Esophagus muscularis mucosa (tissue), 4 donors: ENCODE data around the gene HLA-DQA1. TPM values are rescaled to one million over a fixed set of nuclear protein-coding genes. Genes with fewer than 3 reads are reported as not detected.

Source experiments
- DNase-seq: peaks from one replicate; pipeline ENCODE4 v3.0.0-alpha.2; 2017; ENCODE audit errors: extremely low spot score
- H3K27ac ChIP-seq, 4 donors: fragments of 200-600 bp; sonication (generic); replicated peaks in 1 of 4; 1 replicate in 3 of 4; 2 replicates in 1 of 4; pipeline ENCODE4 v1.5.1; 2016 to 2019; ENCODE audit warnings: mild to moderate bottlenecking in 1 of 4
- H3K27me3 ChIP-seq, 4 donors: fragments of 200-600 bp; sonication (generic); one replicate each; pipeline versions ENCODE4 v1.5.1 to v1.6.0; 2016 to 2019
- H3K36me3 ChIP-seq, 4 donors: fragments of 200-600 bp; sonication (generic); one replicate each; pipeline ENCODE4 v1.5.1; 2016 to 2019
- H3K4me1 ChIP-seq, 4 donors: fragments of 200-600 bp; sonication (generic); one replicate each; pipeline ENCODE4 v1.5.1; 2016 to 2019
- H3K4me3 ChIP-seq, 4 donors: fragments of 200-600 bp; sonication (generic); 1 replicate in 2 of 4; 2 replicates in 2 of 4; pipeline ENCODE4 v1.5.1; 2016 to 2019; ENCODE audit warnings: mild to moderate bottlenecking in 4 of 4, moderate library complexity in 1 of 4
- H3K9me3 ChIP-seq, 4 donors: fragments of 200-600 bp; sonication (generic); 1 replicate in 3 of 4; 2 replicates in 1 of 4; pipeline ENCODE4 v1.5.1; 2016 to 2019
- EP300 ChIP-seq: sonication (generic); formaldehyde crosslinking; IDR thresholded peaks from one replicate; pipeline ENCODE4 v1.6.1; 2017; ENCODE audit warnings: antibody characterized with exemption
- POLR2A ChIP-seq: fragments of 450-650 bp; IDR thresholded peaks from one replicate; pipeline ENCODE4 v1.6.1; 2017; ENCODE audit warnings: antibody characterized with exemption, moderate library complexity, mild to moderate bottlenecking, low read depth
- POLR2AphosphoS5 ChIP-seq, 2 donors: sonication (generic); formaldehyde crosslinking; IDR thresholded peaks; one replicate each; pipeline ENCODE4 v1.6.1; 2017; ENCODE audit warnings: antibody characterized with exemption in 2 of 2
- WGBS: methylation state at CpG from one replicate; pipeline ENCODE4 v1.1.5; 2018; 5-methylcytosine and 5-hydroxymethylcytosine counted together
- intact Hi-C: fragments of 100-400 bp; cut with DNase I; formaldehyde crosslinking; loops from one replicate; pipeline ENCODE4 v1.15.1; 2023
- total RNA-seq, 4 donors: library from RNA; depleted of rRNA; stranded (reverse); fragments of >200 nt; gene quantifications; one replicate each; pipeline versions ENCODE4 v1.1.0 to v1.2.1, GENCODE V29; 2016
- TF ChIP-seq, protein P1 (sequence below), 3 experiments: fragments of 200-600 bp in 2 of 3; fragments of 450-650 bp in 1 of 3; sonication (generic) in 2 of 3; IDR thresholded peaks; one replicate each; pipeline ENCODE4 v1.5.1; 2017 to 2019; ENCODE audit warnings: antibody characterized with exemption in 3 of 3, mild to moderate bottlenecking in 2 of 3, moderate library complexity in 1 of 3

The HLA-DQA1 gene
- total RNA-seq, 4 donors from 2014 or later: 0.97 to 8.4 (median 5.1) TPM

- intact Hi-C loops: no loop called here
- H3K4me1 ChIP-seq: no peaks in the 10 kb centered on the region
- H3K27me3 ChIP-seq: no peaks in the 10 kb centered on the region
- no peaks in the 10 kb centered on the region for H3K9me3 ChIP-seq
- H3K27ac ChIP-seq: no peak overlapping the region
- DNase-seq: no peak
- WGBS: 62% methylated on average over 3 of the region's 3 CpGs
- no peak overlapping the region for H3K4me3 ChIP-seq
- no peaks in the 10 kb centered on the region for H3K36me3 ChIP-seq
- TF ChIP-seq POLR2A: no peak
- TF ChIP-seq EP300: no peak
- TF ChIP-seq, protein P1, sequence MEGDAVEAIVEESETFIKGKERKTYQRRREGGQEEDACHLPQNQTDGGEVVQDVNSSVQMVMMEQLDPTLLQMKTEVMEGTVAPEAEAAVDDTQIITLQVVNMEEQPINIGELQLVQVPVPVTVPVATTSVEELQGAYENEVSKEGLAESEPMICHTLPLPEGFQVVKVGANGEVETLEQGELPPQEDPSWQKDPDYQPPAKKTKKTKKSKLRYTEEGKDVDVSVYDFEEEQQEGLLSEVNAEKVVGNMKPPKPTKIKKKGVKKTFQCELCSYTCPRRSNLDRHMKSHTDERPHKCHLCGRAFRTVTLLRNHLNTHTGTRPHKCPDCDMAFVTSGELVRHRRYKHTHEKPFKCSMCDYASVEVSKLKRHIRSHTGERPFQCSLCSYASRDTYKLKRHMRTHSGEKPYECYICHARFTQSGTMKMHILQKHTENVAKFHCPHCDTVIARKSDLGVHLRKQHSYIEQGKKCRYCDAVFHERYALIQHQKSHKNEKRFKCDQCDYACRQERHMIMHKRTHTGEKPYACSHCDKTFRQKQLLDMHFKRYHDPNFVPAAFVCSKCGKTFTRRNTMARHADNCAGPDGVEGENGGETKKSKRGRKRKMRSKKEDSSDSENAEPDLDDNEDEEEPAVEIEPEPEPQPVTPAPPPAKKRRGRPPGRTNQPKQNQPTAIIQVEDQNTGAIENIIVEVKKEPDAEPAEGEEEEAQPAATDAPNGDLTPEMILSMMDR (IDR thresholded peaks at IDR 0.05): no peak
- TF ChIP-seq POLR2AphosphoS5 (IDR thresholded peaks at IDR 0.05): no peak
These were observed 26.4 kb upstream of the HLA-DQA1 start for GRCh38 chr6:32610682-32611296.

DNA sequence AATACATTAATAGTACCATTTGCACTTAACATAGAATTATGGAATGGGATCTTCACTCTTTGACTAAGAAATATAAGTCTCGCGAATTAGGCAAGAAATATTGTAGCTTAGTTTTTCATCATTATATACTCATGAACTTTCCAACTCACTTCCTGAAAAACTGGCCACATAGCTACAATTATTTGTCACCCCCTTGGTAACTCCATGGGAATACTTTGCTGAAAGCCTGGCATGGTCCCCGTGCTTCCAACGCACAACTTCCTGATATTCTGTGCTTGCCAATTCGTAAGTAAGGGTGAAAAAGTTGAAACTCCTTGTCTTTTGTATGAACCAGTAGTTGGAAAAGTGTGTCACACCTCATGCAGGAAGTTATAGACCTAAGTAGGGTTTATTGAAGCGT is 23.7 kb upstream of the HLA-DQA1 start:
- H3K27me3 ChIP-seq: no peaks in the 10 kb centered on the region
- no peaks in the 10 kb centered on the region for H3K36me3 ChIP-seq
- TF ChIP-seq, protein P1 (IDR thresholded peaks at IDR 0.05): no peak
- no peak for TF ChIP-seq EP300
- TF ChIP-seq POLR2AphosphoS5 (IDR thresholded peaks at IDR 0.05): peak in 1 of 2 donors; percentile 15
- no peak for TF ChIP-seq POLR2A
- H3K27ac ChIP-seq: no peak overlapping the region
- intact Hi-C loops: no loop called here
- no peak for DNase-seq
- H3K9me3 ChIP-seq: peaks cover 0 to 8% (median 0%) of the 10 kb centered on the region in 4 donors
- 51% methylated on average over 6 of the region's 6 CpGs for WGBS
- H3K4me1 ChIP-seq: no peaks in the 10 kb centered on the region
- no peak overlapping the region for H3K4me3 ChIP-seq

GRCh38 chr6:32614366-32615081 is 22.7 kb upstream of the HLA-DQA1 start:
- H3K9me3 ChIP-seq: peaks cover 0 to 8% (median 0%) of the 10 kb centered on the region in 4 donors
- TF ChIP-seq, protein P1 (IDR thresholded peaks at IDR 0.05): no peak
- TF ChIP-seq POLR2AphosphoS5 (IDR thresholded peaks at IDR 0.05) (no peak), POLR2A (no peak), EP300 (no peak)
- H3K4me3 ChIP-seq: no peak overlapping the region
- H3K36me3 ChIP-seq: no peaks in the 10 kb centered on the region
- H3K4me1 ChIP-seq: no peaks in the 10 kb centered on the region
- intact Hi-C loops: no loop called here
- no peak for DNase-seq
- no peaks in the 10 kb centered on the region for H3K27me3 ChIP-seq
- WGBS: 71% methylated on average over 1 of the region's 1 CpG
- no peak overlapping the region for H3K27ac ChIP-seq

GRCh38 chr6:32615885-32616532 is 21.2 kb upstream of the HLA-DQA1 start:
- no peak for DNase-seq
- Histone ChIP-seq H3K36me3 (no peaks in the 10 kb centered on the region), H3K27me3 (no peaks in the 10 kb centered on the region), H3K27ac (no peak overlapping the region), H3K9me3 (peaks cover 0 to 8% (median 0%) of the 10 kb centered on the region in 4 donors), H3K4me1 (no peaks in the 10 kb centered on the region), H3K4me3 (no peak overlapping the region)
- intact Hi-C loops: no loop called here
- no peak for TF ChIP-seq POLR2AphosphoS5 (IDR thresholded peaks at IDR 0.05)
- no peak for TF ChIP-seq EP300
- TF ChIP-seq POLR2A: no peak
- TF ChIP-seq, protein P1 (IDR thresholded peaks at IDR 0.05): no peak
- 45% methylated on average over 3 of the region's 3 CpGs for WGBS
